Umbilical cord (tissue), 2 donors: Measurements from ENCODE around the gene ABCC9. TPM values are rescaled to one million over a fixed set of nuclear protein-coding genes. Genes with fewer than 3 reads are reported as not detected.

Source experiments
- DNase-seq: peaks from one replicate; pipeline ENCODE4 v3.0.0-alpha.2; 2015; ENCODE audit warnings: low spot score
- total RNA-seq: library from RNA; depleted of rRNA; stranded (reverse); fragments of >200 nt; gene quantifications from one replicate; pipeline ENCODE4 v1.2.3, GENCODE V29; 2014; ENCODE audit warnings: low replicate concordance; ENCODE audit not compliant: insufficient read depth

The ABCC9 gene
- total RNA-seq, 1 donor from 2014 or later: 37.1 TPM

GRCh38 chr12:21775133-21775820 is 165.9 kb downstream of the ABCC9 start:
- DNase-seq: peak; percentile 18

- peak; percentile 68 for DNase-seq
Observed at GRCh38 chr12:21774358-21775132, 166.7 kb downstream of the ABCC9 start, which contains the start of gene KCNJ8. Gene KCNJ8 (minus strand): TSS chr12:21774706. CDS start chr12:21773616, 1,090 bp downstream.

- DNase-seq: no peak
Observed at GRCh38 chr12:21773806-21774205, 167.4 kb downstream of the ABCC9 start.

- DNase-seq: peak; percentile 12
Observed at GRCh38 chr12:21773263-21773741, 167.9 kb downstream of the ABCC9 start.

- DNase-seq: no peak
Observed at GRCh38 chr12:21771311-21771710, 169.9 kb downstream of the ABCC9 start.

GRCh38 chr12:21769307-21769706 is 171.9 kb downstream of the ABCC9 start:
- DNase-seq: no peak

- no peak for DNase-seq
Observed at GRCh38 chr12:21766403-21766802, 174.8 kb downstream of the ABCC9 start.

- DNase-seq: no peak
Observed at GRCh38 chr12:21764950-21765349, 176.3 kb downstream of the ABCC9 start.

GRCh38 chr12:21764065-21764464 is 177.2 kb downstream of the ABCC9 start:
- no peak for DNase-seq

- no peak for DNase-seq
Observed at GRCh38 chr12:21763531-21763930, 177.7 kb downstream of the ABCC9 start.

- DNase-seq: no peak
Observed at GRCh38 chr12:21759737-21760136, 181.5 kb downstream of the ABCC9 start.

- peak; percentile 69 for DNase-seq
Observed at GRCh38 chr12:21757735-21758134, 183.5 kb downstream of the ABCC9 start.

GRCh38 chr12:21756699-21757098 is 184.5 kb downstream of the ABCC9 start:
- no peak for DNase-seq

GRCh38 chr12:21751517-21751916 is 189.7 kb downstream of the ABCC9 start:
- DNase-seq: peak; percentile 79

Other genes with a start within 250 kb of the ABCC9 start
- 13.7 TPM for gene KCNJ8, start 166.7 kb downstream of the ABCC9 start, total RNA-seq
- 28.6 TPM for gene CMAS, start 104.8 kb upstream of the ABCC9 start, total RNA-seq